Effector memory CD4-positive, alpha-beta T cell (primary cell): ENCODE results near the gene PATL2.
"Not testable (repeated sequence)": the region's sequence is repeated elsewhere in the genome, so short reads cannot be mapped to it uniquely, and the experiment has no call there.

Experiments used
- DNase-seq, 3 donors: peaks; one replicate each; pipeline ENCODE4 v3.0.0-alpha.2; 2020
- H3K27ac ChIP-seq: 2 replicates; pipeline ENCODE4 v1.7.0; 2013; ENCODE audit warnings: mild to moderate bottlenecking, low read length, moderate library complexity; ENCODE audit not compliant: insufficient read depth, poor library complexity, severe bottlenecking
- H3K27me3 ChIP-seq: replicated peaks from 2 replicates; pipeline ENCODE4 v1.7.0; 2013; ENCODE audit warnings: mild to moderate bottlenecking, low read length; ENCODE audit not compliant: insufficient read depth, control insufficient read depth, poor library complexity, severe bottlenecking
- H3K36me3 ChIP-seq: 2 replicates; pipeline ENCODE4 v1.7.0; 2013; ENCODE audit warnings: mild to moderate bottlenecking, low read length, moderate library complexity; ENCODE audit not compliant: control insufficient read depth, insufficient read depth
- H3K4me1 ChIP-seq: 2 replicates; pipeline ENCODE4 v1.7.0; 2013; ENCODE audit warnings: low read length, mild to moderate bottlenecking; ENCODE audit not compliant: control insufficient read depth, insufficient read depth, poor library complexity, severe bottlenecking
- H3K4me3 ChIP-seq: 2 replicates; pipeline ENCODE4 v1.7.0; 2013; ENCODE audit warnings: low read length, low read depth, mild to moderate bottlenecking; ENCODE audit not compliant: insufficient read depth, poor library complexity, severe bottlenecking
- H3K9me3 ChIP-seq: 2 replicates; pipeline ENCODE4 v1.7.0; 2013; ENCODE audit warnings: mild to moderate bottlenecking, low read length, moderate library complexity; ENCODE audit not compliant: control insufficient read depth

The PATL2 gene

DNA sequence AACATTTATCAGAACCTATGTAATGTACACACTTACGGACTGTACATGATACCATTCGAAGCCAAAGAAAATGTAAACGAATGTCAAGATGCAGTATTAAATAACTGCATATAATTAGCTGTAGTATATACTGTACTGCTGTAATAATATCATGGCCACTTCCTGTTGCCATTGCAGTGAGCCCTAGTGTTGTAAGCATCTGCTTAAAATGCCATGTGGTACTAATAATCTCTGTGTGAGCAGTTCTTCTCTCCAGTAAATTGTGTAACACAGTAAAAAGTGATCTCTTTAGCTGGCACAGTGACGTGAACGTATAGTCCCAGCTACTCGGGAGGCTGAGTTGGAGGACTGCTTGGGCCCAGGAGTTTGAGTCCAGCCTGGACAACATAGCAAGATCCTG is 56.3 kb downstream of the PATL2 start:
- H3K4me1 ChIP-seq, result no peaks in the 10 kb centered on the region
- no peak overlapping the region for H3K27ac ChIP-seq
- H3K36me3 ChIP-seq, result peaks cover 40% of the 10 kb centered on the region
- no peaks in the 10 kb centered on the region for H3K9me3 ChIP-seq
- no peak for DNase-seq
- no peaks in the 10 kb centered on the region for H3K27me3 ChIP-seq
- no peak overlapping the region for H3K4me3 ChIP-seq

- H3K4me3 ChIP-seq, result no peak overlapping the region
- no peaks in the 10 kb centered on the region for H3K9me3 ChIP-seq
- no peak for DNase-seq
- no peak overlapping the region for H3K27ac ChIP-seq
- no peaks in the 10 kb centered on the region for H3K4me1 ChIP-seq
- peaks cover 36% of the 10 kb centered on the region for H3K36me3 ChIP-seq
- no peaks in the 10 kb centered on the region for H3K27me3 ChIP-seq
Observed at GRCh38 chr15:44647637-44648036, 63.5 kb downstream of the PATL2 start.

- DNase-seq, result no peak
- H3K9me3 ChIP-seq, result no peaks in the 10 kb centered on the region
- H3K27me3 ChIP-seq, result no peaks in the 10 kb centered on the region
- H3K4me3 ChIP-seq, result no peak overlapping the region
- H3K4me1 ChIP-seq, result no peaks in the 10 kb centered on the region
- H3K36me3 ChIP-seq, result peaks cover 36% of the 10 kb centered on the region
- H3K27ac ChIP-seq, result no peak overlapping the region
Observed at GRCh38 chr15:44647036-44647435, 64.1 kb downstream of the PATL2 start.

DNA sequence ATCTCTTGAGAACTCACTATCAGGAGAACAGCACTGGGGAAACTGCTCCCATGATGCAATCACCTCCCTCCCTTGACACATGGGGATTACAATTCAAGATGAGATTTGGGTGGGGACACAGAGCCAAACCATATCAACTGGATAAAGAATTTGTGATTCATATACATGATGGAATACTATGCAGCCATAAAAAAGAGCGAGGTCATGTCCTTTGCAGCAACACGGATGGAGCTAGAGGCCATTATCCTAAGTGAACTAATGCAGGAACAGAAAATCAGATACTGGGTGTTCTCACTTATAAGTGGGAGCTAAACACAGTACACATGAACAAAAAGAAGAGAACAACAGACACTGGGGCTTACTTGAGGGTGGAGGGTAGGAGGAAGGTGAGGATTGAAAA is 64.7 kb downstream of the PATL2 start:
- H3K4me1 ChIP-seq, result no peaks in the 10 kb centered on the region
- H3K36me3 ChIP-seq, result peaks cover 31% of the 10 kb centered on the region
- no peak for DNase-seq
- no peaks in the 10 kb centered on the region for H3K9me3 ChIP-seq
- no peak overlapping the region for H3K27ac ChIP-seq
- no peak overlapping the region for H3K4me3 ChIP-seq
- H3K27me3 ChIP-seq, result no peaks in the 10 kb centered on the region

DNA sequence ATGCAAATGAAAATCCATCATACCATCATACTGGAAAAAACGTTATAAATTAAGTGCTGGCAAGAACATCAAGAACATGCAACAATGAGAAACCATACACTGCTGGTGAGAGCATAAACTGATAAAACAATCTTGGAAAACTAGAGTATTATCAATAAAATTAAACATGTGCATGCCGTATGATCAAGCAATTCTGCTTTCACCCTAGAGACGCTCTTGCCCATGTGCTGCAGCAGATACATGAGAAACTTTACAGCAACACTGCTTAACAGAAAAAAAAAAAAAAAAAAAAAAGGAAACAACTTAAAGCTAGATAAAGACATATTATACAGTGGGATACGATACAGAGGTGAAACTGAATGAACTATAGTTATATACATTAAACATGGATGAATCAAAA is 69.5 kb downstream of the PATL2 start:
- no peak overlapping the region for H3K4me3 ChIP-seq

GRCh38 chr15:44636976-44637375 is 74.1 kb downstream of the PATL2 start:
- Histone ChIP-seq H3K4me1 (no peaks in the 10 kb centered on the region), H3K27me3 (no peaks in the 10 kb centered on the region), H3K36me3 (peaks cover 15% of the 10 kb centered on the region), H3K27ac (no peak overlapping the region), H3K4me3 (no peak overlapping the region), H3K9me3 (no peaks in the 10 kb centered on the region)
- no peak for DNase-seq

More for the DNA sequence above, 69.5 kb downstream of the PATL2 start:
- Histone ChIP-seq H3K9me3 (no peaks in the 10 kb centered on the region), H3K27me3 (no peaks in the 10 kb centered on the region), H3K4me1 (no peaks in the 10 kb centered on the region), H3K27ac (no peak overlapping the region), H3K36me3 (peaks cover 15% of the 10 kb centered on the region)
- DNase-seq, result no peak

DNA sequence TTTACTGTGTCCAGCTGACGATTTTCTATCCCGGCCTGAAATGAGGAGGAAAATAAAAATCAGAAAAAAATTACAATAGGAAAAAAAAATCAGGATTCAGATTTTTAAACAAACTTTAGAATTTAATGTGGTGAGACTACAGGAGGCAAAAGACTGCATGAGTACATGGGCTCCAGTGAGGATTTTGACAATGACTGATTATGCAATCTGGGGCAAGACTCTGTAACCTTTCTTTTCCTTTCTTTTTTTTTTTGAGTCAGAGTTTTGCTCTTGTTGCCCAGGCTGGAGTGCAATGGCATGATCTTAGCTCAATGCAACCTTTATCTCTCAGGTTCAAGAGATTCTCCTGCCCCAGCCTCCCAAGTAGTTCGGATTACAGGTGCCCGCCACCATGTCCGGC is 77.5 kb downstream of the PATL2 start:
- H3K36me3 ChIP-seq, result peaks cover 27% of the 10 kb centered on the region
- no peak overlapping the region for H3K4me3 ChIP-seq
- H3K27ac ChIP-seq, result no peak overlapping the region
- no peak for DNase-seq
- no peaks in the 10 kb centered on the region for H3K9me3 ChIP-seq
- H3K27me3 ChIP-seq, result no peaks in the 10 kb centered on the region
- H3K4me1 ChIP-seq, result no peaks in the 10 kb centered on the region

DNA sequence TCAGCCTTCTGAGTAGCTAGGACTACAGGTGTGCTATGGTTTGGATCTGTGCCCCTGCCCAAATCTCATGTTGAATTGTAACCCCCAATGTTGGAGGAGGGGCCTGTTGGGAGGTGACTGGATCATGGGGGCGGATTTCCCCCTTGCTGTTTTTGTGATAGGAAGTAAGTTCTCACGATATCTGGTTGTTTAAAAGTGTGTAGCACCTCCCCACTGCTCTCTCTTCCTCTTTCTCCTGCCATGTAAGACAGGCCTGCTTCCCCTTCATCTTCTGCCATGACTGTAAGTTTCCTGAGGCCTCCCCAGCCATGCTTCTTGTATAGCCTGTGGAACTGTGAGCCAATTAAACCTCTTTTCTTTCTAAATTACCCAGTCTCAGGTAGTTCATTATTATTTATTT is 85.8 kb downstream of the PATL2 start:
- not testable (repeated sequence) for H3K27ac ChIP-seq, H3K27me3 ChIP-seq, H3K4me1 ChIP-seq, H3K4me3 ChIP-seq, H3K9me3 ChIP-seq, DNase-seq
- peaks cover 33% of the 10 kb centered on the region for H3K36me3 ChIP-seq

DNA sequence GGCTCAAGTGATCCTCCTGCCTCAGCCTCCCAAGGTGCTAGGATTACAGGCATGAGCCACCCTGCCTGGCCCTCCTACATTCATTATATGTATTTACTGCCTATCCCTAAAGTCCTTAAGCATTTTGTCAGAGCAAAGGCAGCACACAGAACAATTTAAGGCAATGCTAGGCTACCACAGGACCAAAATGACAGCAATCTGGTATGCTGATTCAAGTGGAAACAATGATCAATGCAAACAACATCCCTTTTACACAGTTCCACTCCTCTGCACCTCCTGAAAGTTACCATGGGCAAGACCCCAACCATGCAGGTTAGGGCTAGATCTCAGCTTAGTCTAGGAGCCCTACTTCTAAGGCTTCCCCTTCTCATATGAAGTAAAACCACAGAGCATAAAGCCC is 87.9 kb downstream of the PATL2 start:
- no peak overlapping the region for H3K27ac ChIP-seq
- H3K4me1 ChIP-seq, result no peaks in the 10 kb centered on the region
- peaks cover 29% of the 10 kb centered on the region for H3K36me3 ChIP-seq
- H3K9me3 ChIP-seq, result no peaks in the 10 kb centered on the region
- no peak for DNase-seq
- no peak overlapping the region for H3K4me3 ChIP-seq
- H3K27me3 ChIP-seq, result no peaks in the 10 kb centered on the region

- no peaks in the 10 kb centered on the region for H3K4me1 ChIP-seq
- H3K4me3 ChIP-seq, result no peak overlapping the region
- H3K27me3 ChIP-seq, result no peaks in the 10 kb centered on the region
- H3K36me3 ChIP-seq, result peaks cover 26% of the 10 kb centered on the region
- no peak for DNase-seq
- no peaks in the 10 kb centered on the region for H3K9me3 ChIP-seq
- H3K27ac ChIP-seq, result no peak overlapping the region
Observed at GRCh38 chr15:44620081-44620480, 91.0 kb downstream of the PATL2 start.

DNA sequence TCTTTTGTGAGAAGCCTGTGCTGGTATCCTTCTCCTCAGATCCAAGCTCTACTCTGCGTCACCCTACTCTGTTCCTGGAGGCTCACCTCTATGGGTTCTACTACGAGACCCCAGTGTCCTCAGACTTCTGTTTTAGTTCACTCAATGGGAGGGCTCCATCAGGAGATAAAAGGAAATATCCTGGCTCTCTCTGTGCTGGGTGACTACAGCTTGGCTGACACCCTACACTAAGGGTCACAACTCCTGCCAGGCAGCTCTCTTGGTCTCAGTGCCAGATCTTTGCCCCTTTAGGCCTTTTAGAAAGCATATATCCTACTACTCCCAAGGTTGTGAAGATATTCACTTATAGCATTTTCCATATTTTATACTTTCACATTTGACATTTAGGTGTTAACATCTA is 94.1 kb downstream of the PATL2 start:
- no peak for DNase-seq
- no peak overlapping the region for H3K4me3 ChIP-seq

More for the DNA sequence above, 94.1 kb downstream of the PATL2 start:
- Histone ChIP-seq H3K36me3 (peaks cover 36% of the 10 kb centered on the region), H3K9me3 (no peaks in the 10 kb centered on the region), H3K27me3 (no peaks in the 10 kb centered on the region), H3K4me1 (no peaks in the 10 kb centered on the region), H3K27ac (no peak overlapping the region)
